Measurements from ENCODE around the gene POLG.

Gene POLG

DNA sequence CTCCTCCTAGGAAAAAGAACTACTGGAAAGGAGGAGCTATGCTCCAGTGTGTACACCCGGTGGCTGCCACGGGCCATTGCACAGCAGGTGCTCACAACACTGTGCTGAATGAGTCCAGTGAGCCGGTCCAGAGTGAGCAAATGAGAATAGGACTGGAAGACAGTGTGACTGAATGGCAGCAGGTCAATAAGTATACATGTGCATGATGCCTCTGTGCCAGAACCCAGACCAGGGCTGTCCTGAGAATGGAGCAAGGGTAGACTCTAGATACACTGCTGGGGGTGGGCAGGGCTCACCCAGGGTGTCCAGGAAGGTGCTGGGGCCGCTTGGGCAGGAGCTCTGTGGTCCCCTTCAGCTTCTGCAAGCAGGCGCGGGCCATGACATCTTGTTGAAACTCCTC lies 8.3 kb downstream of the POLG start:
- DNase-seq (ENCODE audit: low spot score): no peak

DNA sequence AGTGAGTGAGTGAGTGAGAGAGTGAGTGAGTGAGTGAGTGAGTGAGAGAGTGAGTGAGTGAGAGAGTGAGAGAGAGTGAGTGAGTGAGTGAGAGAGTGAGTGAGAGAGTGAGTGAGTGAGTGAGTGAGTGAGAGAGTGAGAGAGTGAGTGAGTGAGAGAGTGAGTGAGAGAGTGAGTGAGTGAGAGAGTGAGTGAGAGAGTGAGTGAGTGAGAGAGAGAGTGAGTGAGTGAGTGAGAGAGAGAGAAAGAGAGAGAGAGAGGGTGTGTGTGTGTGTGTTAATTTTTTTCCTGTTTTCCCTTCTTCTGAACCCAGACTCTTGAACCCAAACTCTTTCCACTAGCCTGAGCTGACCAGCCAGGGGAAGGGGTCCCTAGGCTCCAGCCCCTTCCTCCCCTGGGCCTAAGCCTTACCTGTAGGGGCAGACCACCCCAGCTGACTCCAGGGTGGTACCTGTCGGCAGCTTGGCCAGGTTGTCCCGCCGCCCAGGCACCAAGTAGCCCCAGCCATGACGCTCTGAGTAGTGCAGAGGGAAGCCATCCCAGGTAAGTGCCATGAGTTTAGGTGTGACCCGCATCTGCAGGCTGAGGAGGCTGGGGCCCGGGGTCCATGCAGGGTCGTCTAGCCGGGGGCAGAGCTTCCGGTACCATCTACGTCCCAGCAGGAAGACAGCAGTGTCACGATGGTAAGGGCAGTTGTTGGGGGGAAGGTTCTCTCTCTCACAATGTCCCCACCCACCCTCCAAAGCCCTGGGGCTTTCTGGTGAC lies 9.4 kb downstream of the POLG start:
- no peak for DNase-seq (ENCODE audit: low spot score)

DNA sequence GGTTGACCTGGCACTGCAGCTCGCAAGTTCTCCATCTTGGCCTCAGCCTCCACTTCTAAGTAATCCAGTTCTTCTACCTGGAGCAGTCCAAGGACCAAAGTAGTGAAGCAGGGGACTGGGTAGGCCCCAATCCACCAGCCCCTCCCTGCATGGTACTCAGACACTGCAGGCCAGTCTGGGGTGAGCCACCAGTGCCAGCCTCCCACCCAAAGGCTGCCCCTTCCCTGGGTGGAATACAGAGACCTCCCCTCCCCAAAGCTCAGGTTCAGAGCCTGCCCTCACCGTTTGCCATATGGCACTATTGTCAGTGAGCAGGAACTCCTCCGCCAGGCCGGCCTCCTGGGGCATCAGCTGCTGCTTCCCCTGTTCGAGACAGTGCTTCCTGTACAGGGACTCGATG lies 10.8 kb downstream of the POLG start:
- no peak for DNase-seq (ENCODE audit: low spot score)

DNA sequence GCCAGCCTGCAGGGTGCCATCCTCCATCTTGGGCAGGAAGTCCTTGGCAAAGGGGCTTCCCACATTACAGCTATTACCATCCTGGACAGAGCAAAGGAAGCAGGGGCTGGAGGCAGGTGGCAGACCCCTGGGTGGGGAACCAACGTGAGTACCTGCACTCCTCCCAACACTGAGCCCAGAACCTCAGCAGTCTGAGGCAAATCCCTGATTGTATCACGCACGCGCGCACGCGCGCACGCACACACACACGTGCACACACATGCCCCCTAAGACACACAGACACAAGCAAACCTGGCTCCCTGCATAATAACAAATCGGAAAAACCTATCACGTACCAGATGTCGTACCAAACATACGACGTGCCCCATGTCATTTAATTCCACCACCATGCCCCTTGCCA lies 11.8 kb downstream of the POLG start:
- no peak for DNase-seq (ENCODE audit: low spot score)

DNA sequence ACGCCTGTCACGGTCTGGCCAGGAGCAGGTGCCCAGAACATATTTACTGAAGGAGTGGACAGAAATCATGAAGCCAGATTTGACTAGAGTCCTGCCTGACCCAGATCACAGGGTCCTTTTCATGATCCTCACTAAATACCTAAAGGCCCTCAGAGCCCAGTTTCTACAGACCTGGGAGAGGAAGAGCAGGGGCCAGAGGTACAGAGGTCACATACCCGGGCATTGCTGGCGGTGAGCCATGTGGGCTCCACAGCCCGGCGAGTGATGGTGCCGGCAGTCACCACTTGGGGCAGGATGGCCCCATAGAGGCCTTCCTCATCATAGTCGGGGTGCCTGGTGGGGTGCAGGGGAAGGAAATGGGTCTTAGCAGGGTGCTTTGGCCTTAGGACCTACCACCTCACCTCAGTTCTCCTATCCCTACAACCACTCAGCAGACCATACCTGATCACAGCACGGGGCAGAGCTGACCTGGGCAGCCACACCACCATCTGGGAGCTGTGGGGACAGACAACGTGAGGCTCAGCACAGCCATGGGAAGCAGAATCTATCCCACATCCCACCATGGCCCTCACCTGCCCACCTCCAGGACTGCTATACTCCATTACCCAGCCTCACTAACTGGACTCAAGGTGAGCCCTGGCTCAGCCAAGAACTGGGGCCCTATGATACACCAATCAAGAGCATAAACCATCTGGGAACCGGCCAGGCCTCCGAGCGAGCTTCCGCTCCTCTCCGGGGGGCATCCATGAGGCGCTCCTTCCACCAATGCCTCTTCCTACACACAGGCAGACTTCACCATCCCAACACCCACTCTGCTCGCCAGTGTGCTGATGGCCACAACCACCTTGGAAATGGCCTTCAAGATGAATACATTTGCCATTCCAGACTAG lies 12.9 kb downstream of the POLG start:
- no peak for DNase-seq (ENCODE audit: low spot score)

DNA sequence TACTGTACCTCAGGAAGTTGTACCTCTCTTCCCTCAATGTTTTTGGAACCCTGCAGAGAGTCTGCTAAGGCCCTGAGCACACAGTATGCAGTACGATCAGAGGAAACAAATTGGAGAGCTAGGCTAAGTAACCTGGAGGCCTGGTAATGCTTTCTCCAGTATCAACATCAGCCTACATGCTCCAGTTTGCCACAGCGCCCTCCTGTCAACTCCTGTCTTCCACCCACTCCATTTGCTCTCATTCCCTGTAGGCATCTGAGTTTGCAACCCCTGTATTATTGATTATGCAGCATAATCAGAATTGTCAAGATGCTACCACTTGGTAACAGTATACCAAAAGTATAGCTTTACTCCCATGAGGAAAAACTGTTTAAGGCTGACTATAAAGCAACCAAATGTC lies 14.4 kb downstream of the POLG start:
- DNase-seq (ENCODE audit: low spot score): no peak

DNA sequence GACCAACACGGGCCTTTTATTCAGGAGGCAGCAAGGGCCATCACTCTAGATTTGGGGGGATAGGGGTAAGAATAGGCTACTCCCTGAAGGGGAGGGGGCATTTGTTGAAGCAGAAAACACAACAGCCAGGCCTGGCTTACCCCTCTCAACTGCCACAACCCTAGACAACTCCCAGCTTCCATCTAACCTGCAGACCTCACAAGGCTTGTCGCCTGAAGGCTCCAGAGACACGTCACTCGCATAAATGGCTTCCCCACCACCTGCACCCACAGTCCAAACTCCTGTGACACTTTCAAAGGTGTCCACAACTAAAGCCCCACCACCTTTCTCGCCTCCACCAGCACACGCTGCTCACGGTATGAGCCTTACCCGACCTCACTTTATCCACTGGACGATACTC lies 14.9 kb downstream of the POLG start:
- DNase-seq (ENCODE audit: low spot score): no peak

DNA sequence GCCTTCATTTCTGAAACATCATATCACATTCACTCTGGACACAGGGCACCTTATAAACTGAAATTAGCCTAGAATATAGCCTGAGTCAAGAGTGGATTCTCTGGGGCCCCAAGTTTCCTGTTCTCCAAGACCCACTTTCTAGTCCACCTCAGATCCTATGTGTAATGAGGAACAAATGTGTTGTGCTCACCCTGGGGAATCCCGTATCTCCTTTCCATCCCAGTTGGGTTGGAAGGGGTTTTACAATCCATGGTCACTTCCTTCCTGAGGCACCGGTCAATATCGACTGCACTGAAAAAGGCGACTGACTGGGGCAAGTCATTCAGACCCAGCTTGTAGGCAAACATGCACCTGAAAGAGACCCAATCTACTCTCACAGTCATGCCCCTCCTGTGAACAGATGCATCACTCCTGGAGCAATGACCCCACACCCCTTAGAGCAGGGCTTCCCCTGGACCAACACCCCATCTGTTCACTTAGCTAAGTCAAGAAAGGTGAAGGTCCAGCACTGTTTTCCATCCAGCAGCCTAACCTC lies 17.4 kb downstream of the POLG start:
- no peak for DNase-seq (ENCODE audit: low spot score)

DNA sequence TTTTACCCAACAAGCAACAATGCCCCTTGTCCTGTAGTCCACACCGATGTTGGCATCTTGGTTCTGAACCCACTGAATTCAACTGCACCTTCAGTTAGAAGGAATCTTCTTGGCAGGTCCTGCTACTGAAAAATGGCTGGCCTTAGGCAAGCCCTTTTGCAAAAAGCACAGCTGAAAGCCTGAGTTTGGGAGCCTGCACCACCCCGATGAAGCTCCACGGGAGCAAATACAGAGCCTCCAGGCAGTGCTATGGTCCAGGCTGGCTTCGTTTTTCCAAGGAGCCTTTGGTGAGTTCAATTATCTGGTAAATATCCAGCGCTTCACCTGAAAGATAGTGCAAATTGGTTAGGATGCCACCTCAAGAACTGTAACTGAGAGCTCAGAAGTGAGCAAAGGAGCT lies 18.1 kb downstream of the POLG start:
- DNase-seq (ENCODE audit: low spot score): no peak

DNA sequence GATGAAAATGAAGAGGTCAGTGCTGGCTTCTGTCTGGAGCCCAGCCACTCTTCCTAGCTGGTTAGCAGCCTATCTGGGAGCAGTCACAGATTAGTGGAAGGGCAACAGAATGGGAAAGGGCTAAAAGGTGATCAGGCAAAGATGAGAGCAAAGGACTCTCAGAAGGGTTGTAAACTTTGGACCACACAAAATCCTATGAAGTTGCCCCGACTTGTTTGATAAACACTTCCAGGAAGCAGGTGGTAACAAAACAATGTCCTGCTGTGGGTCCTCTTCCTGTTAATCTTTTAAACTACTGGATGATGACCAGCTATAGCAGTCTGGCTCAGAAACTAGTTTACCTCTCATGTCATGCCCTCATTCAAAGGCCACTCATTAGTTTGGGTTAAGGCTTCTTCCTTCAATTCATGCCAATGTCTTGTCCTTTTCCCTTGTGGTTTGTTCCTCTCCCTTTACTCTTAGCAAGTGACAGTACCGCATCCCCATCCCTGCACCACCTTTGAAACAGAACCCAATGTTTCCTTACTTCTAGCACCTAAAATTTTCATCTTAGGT lies 19.2 kb downstream of the POLG start:
- DNase-seq (ENCODE audit: low spot score): no peak

DNA sequence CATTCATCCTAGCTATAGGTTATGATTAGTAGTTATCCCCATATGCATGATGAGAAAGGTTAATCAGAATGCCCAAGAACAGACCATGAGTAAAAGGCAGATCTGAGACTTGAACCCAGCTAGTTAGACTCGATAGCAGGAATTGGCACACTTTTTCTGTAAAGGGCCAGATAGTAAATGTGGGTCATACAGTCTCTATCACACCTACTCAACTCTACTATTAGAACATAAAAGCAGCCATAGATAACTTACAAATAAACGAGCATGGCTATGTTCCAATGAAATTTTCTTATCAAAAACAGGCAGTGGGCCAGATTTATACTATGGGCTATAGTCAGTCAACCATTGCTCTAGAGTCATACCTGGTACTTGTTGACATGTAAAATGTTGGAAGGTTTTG lies 24.6 kb downstream of the POLG start:
- peak; percentile 28 for DNase-seq (ENCODE audit: low spot score)

DNA sequence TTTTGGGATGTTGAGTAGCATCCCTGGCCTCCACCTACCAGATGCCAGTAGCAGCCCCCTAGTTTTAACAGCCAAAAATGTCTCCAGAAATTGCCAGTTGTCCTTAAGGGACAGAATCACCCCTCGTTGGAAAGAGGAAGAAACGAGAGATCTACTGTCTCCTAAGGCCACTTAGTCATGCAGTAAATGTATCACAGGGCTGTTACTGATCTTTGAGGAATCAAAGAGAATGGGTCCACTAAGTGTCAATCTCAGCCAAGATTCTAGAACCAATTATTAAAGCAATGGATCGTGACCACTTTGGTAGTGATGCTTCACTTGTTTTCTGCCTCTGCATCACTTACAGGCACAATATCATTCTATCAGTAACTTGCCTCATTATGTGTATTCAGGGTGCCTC lies 26.4 kb downstream of the POLG start:
- DNase-seq (ENCODE audit: low spot score): no peak

DNA sequence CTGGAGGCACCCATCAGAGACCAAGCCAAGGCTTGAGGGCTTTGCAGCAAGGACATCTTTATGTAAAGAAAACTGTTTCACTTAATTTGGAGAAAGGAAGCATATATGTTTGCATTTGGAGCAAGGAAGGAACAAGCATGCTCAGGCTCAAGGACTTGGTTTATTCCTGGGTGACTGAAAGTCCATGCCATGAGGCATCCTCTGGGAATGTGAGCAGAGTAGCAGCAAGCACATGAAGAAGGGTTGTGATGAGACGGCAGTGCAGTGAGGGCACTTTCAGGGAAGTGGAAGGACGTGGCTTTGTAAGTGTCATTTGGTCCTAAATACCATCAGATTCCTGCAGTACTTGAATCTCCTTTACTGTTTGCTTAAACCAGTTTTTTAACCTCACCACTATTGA lies 26.8 kb downstream of the POLG start:
- DNase-seq (ENCODE audit: low spot score): no peak

DNA sequence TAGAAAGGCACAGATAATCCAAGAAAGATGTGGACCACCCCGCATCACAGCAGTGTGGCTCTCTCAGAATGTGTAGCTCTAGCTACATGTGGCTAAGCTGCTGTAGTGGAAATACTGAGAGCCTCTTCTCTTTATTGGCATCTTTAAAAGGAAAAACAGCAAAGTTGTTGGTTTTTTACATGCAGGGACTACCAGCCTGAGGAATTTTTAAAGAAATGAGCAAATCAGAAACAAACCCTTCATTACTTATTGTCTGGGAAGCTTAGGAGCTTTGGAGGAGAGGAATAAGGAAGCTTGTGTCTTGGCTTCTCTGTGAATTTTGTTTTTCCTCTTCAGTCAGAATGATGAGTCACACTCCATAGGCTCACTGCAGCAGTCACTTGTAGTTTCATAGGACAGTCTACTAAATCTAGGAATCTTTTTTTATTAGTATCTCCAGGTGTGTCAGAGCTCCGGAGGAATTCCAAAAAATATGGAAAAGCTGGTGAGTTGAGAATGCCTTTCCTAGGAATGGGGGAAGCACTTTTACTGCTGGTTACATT lies 27.5 kb downstream of the POLG start:
- DNase-seq (ENCODE audit: low spot score): no peak

DNA sequence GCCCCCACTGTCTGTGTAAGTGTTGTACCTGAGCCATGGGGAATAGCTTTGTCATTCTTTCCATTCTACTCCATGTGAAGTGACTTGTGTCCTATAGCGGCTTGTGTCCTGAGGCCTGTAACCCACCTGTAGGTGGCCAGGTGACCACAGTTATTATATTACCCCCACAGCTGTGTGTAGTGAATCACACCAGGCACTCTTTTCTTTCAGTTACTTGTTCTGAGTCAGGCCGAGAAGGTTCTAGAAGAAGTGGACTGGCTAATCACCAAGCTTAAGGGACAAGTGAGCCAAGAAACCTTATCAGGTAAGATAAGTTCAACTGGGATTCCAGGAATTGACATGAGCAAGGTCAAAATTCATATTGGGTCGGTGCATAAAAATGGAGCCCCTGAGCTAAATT lies 29.2 kb downstream of the POLG start:
- no peak for DNase-seq (ENCODE audit: low spot score)

DNA sequence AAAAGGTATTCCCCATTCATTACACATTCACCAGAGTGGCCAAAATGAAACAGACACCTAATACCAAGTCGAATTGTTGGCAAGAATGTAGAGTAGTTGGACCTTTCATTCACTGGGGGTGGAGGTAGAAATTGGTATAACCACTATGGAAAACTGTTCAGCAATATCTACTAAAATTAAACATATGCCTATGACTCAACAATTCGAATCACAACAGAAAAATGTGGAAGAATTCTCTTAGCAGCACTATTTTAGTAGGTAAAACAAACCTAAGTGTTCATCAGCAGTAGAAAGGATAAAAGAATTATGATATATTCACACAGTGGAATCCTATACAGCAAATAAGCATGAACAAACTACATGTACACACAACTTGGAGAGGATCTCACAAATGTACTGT lies 30.6 kb downstream of the POLG start:
- DNase-seq (ENCODE audit: low spot score): no peak

DNA sequence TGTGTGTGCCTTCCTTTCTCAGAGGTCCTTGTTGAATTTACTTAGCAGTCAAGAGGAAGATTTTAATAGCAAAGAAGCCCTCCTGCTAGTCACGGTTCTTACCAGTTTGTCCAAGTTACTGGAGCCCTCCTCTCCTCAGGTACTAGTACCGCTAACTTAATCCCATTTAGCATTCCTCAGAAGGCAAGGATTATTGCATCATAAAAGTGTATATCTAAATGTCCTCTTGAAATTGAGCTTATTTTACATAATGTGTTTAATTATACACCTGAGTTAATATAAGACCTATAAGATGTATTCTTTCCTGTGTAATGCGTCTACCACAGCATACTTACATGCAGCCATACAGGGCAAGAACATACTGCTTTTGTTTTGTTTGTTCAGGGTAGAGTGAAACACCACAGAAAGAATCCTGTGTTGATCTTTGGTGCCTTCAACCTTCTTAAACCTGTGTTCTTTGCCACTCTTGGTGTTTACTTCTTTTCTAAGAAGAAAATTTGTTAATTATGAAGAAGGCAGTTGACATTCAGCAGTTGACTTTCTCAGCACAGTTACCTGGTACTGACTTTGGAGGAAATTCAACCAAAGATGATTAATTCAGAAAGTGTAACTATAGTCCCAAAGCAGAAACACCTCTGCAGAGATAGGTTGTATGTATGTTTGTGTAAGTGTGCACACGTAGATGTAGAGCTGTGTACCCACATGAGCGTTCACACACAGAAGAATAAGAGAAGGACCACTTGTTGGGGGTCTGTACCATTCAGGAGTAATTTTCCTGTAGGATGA lies 33.1 kb downstream of the POLG start:
- no peak for DNase-seq (ENCODE audit: low spot score)

DNA sequence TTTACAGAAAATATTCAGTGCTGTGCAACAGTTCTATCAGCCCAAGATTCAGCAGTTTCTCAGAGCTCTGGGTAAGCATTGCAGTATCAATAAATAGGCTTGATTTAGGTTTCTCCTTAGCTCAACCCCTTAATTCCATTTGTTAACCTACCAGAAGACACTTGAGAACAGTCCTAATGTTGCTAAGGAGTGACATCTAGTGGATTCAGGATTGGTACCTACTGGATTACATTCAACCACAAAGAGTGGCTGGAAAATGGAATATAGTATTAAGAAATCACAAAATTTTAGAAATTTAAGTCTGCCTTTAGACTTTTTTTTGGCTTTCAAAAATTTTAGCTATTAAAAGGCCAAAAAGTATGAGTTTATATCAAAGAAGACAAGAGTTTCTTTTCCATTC lies 34.7 kb downstream of the POLG start:
- DNase-seq (ENCODE audit: low spot score): no peak

DNA sequence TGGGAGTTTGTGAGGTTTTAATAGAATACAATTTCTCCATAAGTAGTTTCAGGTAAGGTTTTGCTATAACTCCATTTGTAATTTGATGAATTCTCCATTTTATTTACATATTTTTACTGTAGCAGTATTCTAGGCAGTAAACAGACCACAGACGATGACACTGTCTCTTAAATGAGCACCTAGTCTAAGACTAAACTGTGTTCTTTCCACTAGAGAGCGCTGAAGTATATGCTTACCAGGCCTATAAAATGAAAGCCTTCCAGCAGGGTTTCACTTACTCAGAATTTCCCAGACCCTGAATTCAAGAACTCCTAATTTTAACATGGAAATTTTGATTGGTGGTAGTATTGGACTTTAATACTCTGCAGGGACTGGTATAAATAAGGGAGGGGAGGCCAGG lies 41.6 kb downstream of the POLG start:
- no peak for DNase-seq (ENCODE audit: low spot score)

DNA sequence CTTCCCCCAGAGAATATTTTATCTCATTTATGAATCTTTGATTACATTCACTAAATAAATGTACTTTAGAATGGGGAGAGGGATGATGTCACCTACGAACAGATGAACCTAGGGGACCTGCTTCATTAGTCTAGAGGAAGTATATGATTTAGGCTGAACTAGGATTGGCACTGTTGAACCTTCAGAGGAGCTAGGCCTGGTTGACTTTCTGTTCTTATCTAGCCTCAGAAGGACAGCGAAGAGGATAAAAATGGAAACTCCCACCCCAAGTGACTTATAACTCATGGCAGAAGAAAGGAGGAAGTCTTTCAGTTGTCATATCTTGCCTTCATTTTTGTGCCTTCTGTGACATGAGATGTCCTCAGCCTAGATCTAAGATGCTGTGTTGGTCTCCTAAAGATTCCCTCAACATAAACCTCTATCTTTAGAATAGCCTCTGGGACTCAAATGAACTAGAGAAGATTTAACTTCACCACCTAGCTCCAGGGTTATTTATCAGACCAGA lies 42.6 kb downstream of the POLG start:
- DNase-seq (ENCODE audit: low spot score): no peak

DNA sequence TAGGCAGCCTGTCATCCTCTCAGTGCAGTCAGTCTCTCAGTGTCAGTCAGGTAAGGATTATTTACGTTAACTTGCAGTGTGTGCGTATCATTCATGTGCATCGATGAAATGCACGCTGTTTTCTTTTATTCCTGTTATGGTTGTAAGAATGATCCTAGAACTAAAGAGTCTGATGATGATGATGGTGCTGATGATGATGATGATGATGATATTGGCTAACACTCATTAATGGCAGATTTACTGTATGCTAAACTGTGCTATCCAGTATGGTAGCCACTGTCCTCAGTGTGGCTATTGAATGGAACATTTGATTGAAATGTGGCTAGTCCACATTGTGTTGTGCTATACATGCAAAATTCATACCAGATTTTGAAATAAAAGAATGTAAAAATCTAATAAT lies 51.4 kb downstream of the POLG start:
- no peak for DNase-seq (ENCODE audit: low spot score)

DNA sequence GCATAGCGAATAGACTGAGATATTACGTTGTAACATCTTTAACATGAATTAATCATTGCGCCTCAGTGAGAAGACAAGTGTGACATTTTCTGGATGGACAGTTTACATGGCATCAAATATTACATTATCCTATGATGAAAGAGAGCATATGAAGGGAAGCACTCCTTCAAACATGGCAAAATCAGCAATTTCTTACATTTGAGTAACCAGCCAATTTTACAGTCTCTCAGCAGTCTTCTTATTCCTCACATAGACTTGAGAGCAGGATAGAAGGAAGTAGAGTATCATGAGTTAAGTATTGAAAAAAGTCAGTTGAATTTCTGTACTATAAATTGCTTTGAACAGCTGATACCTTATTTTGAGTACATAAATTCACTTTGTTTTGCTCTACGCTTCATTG lies 52.0 kb downstream of the POLG start:
- DNase-seq (ENCODE audit: low spot score): no peak

Data from hematopoietic multipotent progenitor cell treated with erythropoietin and hydrocortisone succinate and interleukin-3 and kit ligand, for 15 days (in vitro differentiated cells).